H7 (cell line): ENCODE data around the gene OST4. TPM values are rescaled to one million over a fixed set of nuclear protein-coding genes. Genes with fewer than 3 reads are reported as not detected.
"Not testable (repeated sequence)": the region's sequence is repeated elsewhere in the genome, so short reads cannot be mapped to it uniquely, and the experiment has no call there.

ENCODE experiments used
- DNase-seq: peaks from one replicate; pipeline ENCODE4 v3.0.0; 2012
- H3K27me3 ChIP-seq: 2 replicates; pipeline ENCODE4 v1.6.0; 2011; ENCODE audit warnings: mild to moderate bottlenecking, low read length; ENCODE audit not compliant: control insufficient read depth, insufficient read depth
- H3K36me3 ChIP-seq: replicated peaks from 2 replicates; pipeline ENCODE4 v1.5.1; 2011; ENCODE audit warnings: low read length; ENCODE audit not compliant: control insufficient read depth, insufficient read depth
- H3K4me3 ChIP-seq: 2 replicates; pipeline ENCODE4 v1.5.1; 2011; ENCODE audit warnings: low read depth, mild to moderate bottlenecking, control low read depth, low read length, moderate library complexity; ENCODE audit not compliant: insufficient read depth
- total RNA-seq: library from RNA; depleted of rRNA; stranded (reverse); fragments of >200 nt; shearing (Covaris generic); gene quantifications from 2 replicates; pipeline ENCODE4 v1.2.3, GENCODE V29; 2014

OST4 gene
- total RNA-seq, 1 experiment from 2014 or later, result 228 TPM

GRCh38 chr2:27078267-27079194 is 7.1 kb upstream of the OST4 start, which contains the start of gene EMILIN1:
EMILIN1 (plus strand) TSS chr2:27078615; CDS start chr2:27079066, 451 bp downstream.
- peak; percentile 76 for DNase-seq
- H3K27me3 ChIP-seq, result no peaks in the 10 kb centered on the region

GRCh38 chr2:27077231-27077630 is 5.8 kb upstream of the OST4 start:
- H3K27me3 ChIP-seq, result no peaks in the 10 kb centered on the region
- no peak overlapping the region for H3K4me3 ChIP-seq
- no peaks in the 10 kb centered on the region for H3K36me3 ChIP-seq
- DNase-seq, result no peak

More at GRCh38 chr2:27078267-27079194, 7.1 kb upstream of the OST4 start, which contains the start of gene EMILIN1:
- peak within 1 kb of the TSS; percentile 5; the same call in 1 of the 2 replicates for H3K4me3 ChIP-seq
- H3K36me3 ChIP-seq, result no peaks in the 10 kb centered on the region

GRCh38 chr2:27076323-27076722 is 4.9 kb upstream of the OST4 start:
- Histone ChIP-seq H3K27me3 (no peaks in the 10 kb centered on the region), H3K4me3 (no peak overlapping the region), H3K36me3 (no peaks in the 10 kb centered on the region)
- DNase-seq, result no peak

DNA sequence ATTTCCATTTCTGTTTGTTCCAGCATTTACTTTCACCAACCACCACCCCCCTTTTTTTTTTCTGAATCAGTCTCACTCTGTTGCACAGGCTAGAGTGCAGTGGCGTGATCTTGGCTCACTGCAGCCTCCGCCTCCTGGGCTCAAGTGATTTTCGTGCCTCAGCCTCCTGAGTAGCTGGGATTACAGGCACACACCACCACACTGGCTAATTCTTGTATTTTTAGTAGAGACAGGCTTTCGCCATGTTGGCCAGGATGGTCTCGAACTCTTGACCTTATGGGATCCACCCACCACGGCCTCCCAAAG is 4.1 kb upstream of the OST4 start:
- not testable (repeated sequence) for H3K27me3 ChIP-seq, H3K4me3 ChIP-seq, DNase-seq, H3K36me3 ChIP-seq

DNA sequence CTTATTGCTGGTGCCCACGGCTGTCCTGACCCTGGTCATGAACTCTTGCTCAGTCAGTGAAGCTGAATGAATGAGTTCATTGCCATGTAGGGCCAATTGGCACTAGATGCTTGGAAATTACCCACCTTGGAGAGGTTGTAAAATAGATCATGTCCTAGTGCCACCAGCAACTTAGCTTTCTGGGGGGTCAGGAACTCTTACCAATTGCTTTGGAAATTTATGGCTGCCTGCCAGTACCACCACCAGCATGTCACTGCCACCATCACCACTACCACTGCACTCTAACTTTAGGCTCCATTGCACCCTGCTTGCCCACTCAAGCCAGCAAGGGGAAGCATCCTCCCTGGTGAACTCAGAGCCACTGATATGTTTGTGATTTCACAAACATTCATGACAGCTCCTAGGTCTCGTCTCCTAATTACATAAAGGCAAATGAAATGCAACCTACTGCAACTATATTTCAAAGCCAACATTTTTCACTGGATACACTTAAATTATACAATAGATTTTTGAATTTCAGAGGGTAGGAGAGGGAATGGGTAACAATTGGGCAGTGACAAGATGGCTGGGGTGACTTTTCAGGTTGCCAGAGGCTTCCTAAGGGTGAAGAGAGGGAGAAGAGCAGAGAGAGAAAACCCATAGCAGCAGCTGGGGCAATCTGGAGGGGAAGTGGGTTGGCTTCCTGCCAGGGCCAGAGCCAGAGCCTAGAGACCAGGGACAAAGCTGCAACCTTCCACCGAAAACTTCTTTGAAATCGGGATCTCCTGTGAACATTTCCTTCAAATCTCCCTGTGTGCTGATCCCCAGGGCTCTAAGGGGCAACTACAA is 3.5 kb upstream of the OST4 start:
- Histone ChIP-seq H3K4me3 (no peak overlapping the region), H3K36me3 (peaks cover 2% of the 10 kb centered on the region), H3K27me3 (no peaks in the 10 kb centered on the region)
- DNase-seq, result no peak

DNA sequence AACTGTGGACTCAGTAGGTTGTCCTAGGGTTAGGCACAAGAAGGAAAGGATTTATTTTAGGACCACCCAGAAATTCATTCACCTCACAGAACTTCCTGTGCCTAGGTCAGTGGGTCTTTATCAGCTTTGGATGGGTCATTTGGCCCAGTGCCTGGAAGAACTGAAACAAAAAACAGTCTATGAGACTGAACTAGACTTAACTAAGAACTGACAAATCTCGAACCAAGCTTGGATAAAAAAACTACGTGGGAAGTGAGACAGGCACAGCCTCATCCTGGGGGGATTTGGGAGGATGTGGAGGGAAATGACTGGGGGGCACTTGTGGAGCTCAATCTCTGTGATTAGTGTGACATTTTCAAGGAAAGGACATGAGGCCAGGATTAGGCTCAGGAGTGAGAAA is 2.3 kb upstream of the OST4 start:
- H3K4me3 ChIP-seq, result no peak overlapping the region
- H3K36me3 ChIP-seq, result peaks cover 12% of the 10 kb centered on the region
- no peaks in the 10 kb centered on the region for H3K27me3 ChIP-seq
- no peak for DNase-seq

DNA sequence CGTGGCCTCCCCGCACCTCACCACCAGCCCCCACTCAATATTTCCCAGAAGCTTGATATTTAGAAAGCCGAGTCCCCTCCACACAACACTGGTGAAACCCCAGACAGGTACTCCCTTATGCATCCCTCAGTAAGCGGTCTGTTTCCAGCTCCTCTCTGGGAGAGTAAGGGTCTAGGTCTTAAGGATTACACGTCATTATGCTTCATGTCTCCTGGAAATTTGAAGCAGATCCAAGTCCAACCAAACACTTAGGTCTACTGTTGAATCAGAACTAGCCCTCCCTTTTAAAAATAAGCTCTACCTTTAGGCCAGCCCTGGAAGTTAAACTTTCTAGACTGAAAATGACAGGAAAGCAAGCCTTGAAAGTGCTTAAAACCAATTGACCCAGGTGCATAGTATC is 1.5 kb upstream of the OST4 start:
- no peak for DNase-seq
- Histone ChIP-seq H3K36me3 (peaks cover 18% of the 10 kb centered on the region), H3K4me3 (peak overlapping the region; percentile 73), H3K27me3 (no peaks in the 10 kb centered on the region)

DNA sequence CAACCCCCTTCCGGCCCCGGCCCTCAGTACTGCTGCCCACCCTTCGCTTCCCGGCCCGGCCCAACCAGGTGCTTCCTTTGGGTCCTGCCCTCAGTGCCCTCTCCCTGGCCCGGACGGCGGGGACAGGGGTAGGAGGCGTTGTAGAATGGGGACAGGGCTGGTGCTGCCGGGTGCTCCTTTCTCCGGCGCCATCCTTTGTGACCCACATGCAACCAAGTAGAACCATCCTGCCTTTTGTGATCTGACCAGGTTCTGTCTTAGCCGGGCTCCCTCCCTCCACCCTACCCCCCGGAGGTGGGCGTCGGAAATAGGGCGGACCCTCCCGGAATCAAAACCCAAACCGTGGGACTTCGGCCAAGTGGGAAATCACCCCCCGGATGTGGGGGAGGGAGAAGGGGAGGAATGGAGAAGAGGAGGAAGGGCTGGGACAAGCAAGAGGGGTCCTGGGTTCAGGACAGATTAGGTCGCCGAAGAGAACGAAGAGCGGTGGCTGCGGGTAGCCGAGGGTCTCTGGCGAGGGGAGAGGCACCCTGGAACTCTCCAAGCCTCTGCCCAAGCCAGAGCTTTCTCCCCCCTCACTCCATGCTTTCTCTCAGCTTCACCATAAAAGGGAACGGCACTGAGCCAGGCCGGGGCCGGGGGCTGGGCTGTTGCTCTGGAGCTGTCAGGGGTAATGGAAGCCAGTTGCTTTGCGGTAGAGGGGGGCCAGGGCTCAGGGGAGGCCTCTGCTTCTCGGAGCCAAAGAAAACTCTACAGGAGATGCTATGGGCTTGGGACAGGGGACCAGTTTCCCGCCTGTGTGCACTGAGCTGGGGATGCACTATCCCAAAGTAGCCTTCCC is 756 bp upstream of the OST4 start:
- peaks cover 18% of the 10 kb centered on the region for H3K36me3 ChIP-seq
- DNase-seq, result peak; percentile 90
- H3K4me3 ChIP-seq, result peak overlapping the region; percentile 73
- H3K27me3 ChIP-seq, result no peaks in the 10 kb centered on the region

- Histone ChIP-seq H3K27me3 (no peaks in the 10 kb centered on the region), H3K4me3 (peak overlapping the region; percentile 99), H3K36me3 (peaks cover 18% of the 10 kb centered on the region)
- DNase-seq, result no peak
These were observed 689 bp downstream of the OST4 start for GRCh38 chr2:27070653-27071276.

DNA sequence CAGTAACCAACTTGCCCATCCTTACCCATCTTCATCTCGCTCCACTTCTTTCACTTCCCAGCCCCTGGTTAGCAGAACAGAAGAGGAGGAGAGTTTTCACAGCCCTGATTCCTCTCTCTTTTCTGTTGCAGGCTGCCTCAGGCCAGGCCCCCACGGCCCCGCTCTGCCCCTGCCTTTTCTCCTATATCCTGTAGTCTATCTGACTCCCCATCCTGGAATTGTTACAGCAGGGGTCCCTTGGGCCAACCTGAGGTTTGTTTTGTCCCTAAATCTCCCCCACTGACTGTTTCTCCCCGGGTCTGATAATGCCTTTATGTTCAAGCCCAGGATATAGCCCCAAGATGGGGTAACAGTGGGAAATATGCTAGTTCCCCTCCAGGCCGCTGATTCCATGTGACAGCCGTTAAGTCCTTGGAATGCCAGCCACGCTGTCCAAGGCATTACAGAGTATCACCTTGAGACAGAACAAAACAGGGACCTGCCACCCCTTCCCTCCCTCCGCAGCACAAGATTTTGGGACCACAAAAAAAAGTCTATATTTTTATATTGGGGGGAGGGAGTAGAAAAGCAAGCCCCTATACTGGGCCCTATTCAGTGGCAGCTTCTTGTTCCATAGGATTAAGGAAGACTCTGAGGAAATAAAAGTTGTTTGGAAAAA is 1.4 kb downstream of the OST4 start:
- H3K27me3 ChIP-seq, result no peaks in the 10 kb centered on the region
- no peak overlapping the region for H3K4me3 ChIP-seq
- DNase-seq, result no peak
- peaks cover 22% of the 10 kb centered on the region for H3K36me3 ChIP-seq

GRCh38 chr2:27069436-27069835 is 2.0 kb downstream of the OST4 start:
- Histone ChIP-seq H3K27me3 (no peaks in the 10 kb centered on the region), H3K4me3 (no peak overlapping the region), H3K36me3 (peaks cover 22% of the 10 kb centered on the region)
- no peak for DNase-seq

- H3K36me3 ChIP-seq, result peaks cover 22% of the 10 kb centered on the region
- no peak for DNase-seq
- no peaks in the 10 kb centered on the region for H3K27me3 ChIP-seq
- H3K4me3 ChIP-seq, result no peak overlapping the region
These were observed 4.1 kb downstream of the OST4 start for GRCh38 chr2:27067385-27067784.

- H3K4me3 ChIP-seq, result no peak overlapping the region
- peaks cover 21% of the 10 kb centered on the region for H3K36me3 ChIP-seq
- DNase-seq, result no peak
- H3K27me3 ChIP-seq, result no peaks in the 10 kb centered on the region
These were observed 6.3 kb downstream of the OST4 start for GRCh38 chr2:27065128-27065527.
